ENCODE data around the gene TAF15.

DNA sequence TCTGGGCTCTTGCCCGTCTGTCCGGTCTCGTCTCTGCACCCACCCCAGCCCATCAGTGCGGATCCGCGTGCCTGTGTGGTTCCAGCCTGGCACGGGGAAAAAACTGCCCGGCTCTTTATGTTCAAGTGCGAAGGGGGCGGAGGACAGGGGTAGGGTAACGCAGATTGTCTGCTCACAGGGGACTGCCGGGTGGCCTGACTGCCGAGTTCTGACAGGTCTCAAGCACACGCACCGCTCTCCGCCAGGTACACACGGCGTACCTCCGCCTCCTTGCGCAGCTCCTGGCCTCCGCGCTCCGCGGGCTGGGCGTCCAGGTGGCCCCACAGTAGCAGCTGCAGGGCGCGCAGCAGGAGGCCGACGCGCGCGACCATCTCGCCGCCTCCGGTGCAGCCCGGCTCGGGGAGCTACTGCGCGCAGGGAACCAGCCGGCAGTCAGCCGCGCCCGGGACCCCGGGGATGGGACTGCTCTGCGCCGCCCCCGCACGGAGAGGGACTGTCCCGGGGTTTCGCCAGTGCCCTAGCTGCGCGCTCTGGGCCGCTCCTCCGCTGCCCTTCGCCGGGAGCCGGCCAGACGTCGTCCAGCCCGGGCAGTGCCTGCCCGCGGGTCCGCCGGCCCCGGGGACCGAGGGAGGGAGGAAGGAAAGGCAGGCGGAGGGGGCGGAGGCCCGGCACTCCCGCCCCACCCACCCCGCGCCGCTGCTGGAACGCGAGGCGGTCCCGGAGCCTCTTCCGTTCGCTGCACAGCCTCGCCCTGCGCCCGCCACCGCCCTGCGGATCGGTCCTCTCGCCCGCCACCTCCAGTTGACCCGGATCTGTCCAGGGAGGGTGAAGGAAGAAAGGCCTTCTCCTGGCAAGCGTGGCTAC lies 14.0 kb upstream of the TAF15 start, which contains the start of gene MMP28:
- TF ChIP-seq, protein P1, sequence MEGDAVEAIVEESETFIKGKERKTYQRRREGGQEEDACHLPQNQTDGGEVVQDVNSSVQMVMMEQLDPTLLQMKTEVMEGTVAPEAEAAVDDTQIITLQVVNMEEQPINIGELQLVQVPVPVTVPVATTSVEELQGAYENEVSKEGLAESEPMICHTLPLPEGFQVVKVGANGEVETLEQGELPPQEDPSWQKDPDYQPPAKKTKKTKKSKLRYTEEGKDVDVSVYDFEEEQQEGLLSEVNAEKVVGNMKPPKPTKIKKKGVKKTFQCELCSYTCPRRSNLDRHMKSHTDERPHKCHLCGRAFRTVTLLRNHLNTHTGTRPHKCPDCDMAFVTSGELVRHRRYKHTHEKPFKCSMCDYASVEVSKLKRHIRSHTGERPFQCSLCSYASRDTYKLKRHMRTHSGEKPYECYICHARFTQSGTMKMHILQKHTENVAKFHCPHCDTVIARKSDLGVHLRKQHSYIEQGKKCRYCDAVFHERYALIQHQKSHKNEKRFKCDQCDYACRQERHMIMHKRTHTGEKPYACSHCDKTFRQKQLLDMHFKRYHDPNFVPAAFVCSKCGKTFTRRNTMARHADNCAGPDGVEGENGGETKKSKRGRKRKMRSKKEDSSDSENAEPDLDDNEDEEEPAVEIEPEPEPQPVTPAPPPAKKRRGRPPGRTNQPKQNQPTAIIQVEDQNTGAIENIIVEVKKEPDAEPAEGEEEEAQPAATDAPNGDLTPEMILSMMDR (IDR thresholded peaks at IDR 0.05) = no peak
- peak in 2 of 4 donors; percentile 69 to 82 for TF ChIP-seq POLR2A (IDR thresholded peaks at IDR 0.05)
